ENCODE results near the gene CYP1A2. TPM values are rescaled to one million over a fixed set of nuclear protein-coding genes. Genes with fewer than 3 reads are reported as not detected.
A peak's percentile ranks its signal among the peaks of the same experiment; 100 is the strongest.

The CYP1A2 gene
- total and polyA plus RNA-seq, 2 of the 13 experiments (the other 11 are each of a cell fraction or from before 2014, with no cell fraction given) = 0.07 TPM; not detected in 1

DNA sequence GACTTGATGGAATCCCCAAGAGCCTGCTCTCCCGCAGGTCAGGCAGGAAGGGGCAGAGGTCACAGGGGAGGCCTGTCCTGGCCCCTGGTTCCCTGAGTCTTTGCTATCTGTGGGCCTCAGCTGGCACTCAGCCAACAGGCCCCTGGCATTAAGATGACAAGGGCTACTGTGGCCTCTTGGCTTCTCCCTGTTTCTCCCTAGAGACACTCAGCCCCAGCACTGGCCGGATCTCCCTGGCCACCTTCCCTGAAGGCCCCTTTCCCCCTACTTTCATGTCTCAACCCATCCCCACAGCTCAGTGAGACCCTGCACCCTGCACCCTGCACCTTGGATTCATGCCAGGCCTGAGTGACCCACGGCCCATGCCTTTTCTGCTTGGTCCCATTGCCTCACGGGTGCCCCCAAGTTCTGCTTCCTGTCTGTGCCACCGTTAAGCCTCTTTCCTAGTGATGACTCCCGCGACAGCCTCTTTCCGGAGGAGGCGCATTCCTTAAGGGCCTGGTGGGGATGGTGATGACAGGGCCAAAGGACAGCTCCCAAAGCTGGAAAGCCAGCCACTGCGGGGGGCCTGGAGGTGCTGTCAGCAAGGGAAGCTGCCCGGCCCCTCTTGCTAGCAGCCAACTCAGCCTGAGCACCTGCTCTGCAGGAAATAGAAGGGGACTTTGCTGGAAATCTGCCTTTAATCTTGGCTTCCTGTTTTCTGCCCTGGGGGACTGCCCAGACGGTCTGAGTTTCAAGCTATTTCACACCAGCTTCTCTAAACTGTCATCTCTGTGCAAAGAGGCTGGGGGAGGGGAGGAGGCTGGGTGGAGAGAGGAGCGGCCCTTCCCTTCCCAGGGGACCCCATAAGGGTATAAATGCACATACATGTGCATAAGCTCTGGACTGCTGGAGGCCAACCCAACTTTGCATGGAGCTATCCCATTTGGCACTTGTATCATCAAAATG is 28.4 kb downstream of the CYP1A2 start (continued):
- TF ChIP-seq PAXIP1 (CRISPR knock-in tag; conservative IDR thresholded peaks at IDR 0.05) (0 out of 2 replicates have a peak, but pooled peaks have one; percentile 35), SOX6 (IDR thresholded peaks at IDR 0.05) (no peak), SOX6 (CRISPR knock-in tag; IDR thresholded peaks at IDR 0.05) (0 out of 2 replicates have a peak, but pooled peaks have one; percentile 33), SAP130 (CRISPR knock-in tag; IDR thresholded peaks at IDR 0.05; ENCODE audit: low read depth) (peak; percentile 45; the same call in 1 of the 2 replicates), ETV5 (CRISPR knock-in tag; IDR thresholded peaks at IDR 0.05; ENCODE audit: borderline replicate concordance) (peak; percentile 58; the same call in 1 of the 2 replicates), ZNF792 (CRISPR knock-in tag; IDR thresholded peaks at IDR 0.05) (no peak), LCORL (IDR thresholded peaks at IDR 0.05) (peak; percentile 64), LCORL (CRISPR knock-in tag; IDR thresholded peaks at IDR 0.05) (no peak), TAF1 (CRISPR knock-in tag; IDR thresholded peaks at IDR 0.05) (no peak), ZNF891 (CRISPR knock-in tag; IDR thresholded peaks at IDR 0.05) (0 out of 2 replicates have a peak, but pooled peaks have one; percentile 1), ZNF770 (CRISPR knock-in tag; IDR thresholded peaks at IDR 0.05) (0 out of 2 replicates have a peak, but pooled peaks have one; percentile 16), SALL1 (CRISPR knock-in tag; IDR thresholded peaks at IDR 0.05) (peak; percentile 68; the same call in 1 of the 2 replicates), SP4 (CRISPR knock-in tag; IDR thresholded peaks at IDR 0.05) (0 out of 2 replicates have a peak, but pooled peaks have one; percentile 17), REL (CRISPR knock-in tag; conservative IDR thresholded peaks at IDR 0.05) (no peak), NR2C2 (CRISPR knock-in tag; IDR thresholded peaks at IDR 0.05; ENCODE audit: borderline replicate concordance) (0 out of 2 replicates have a peak, but pooled peaks have one; percentile 37), ZNF687 (CRISPR knock-in tag; IDR thresholded peaks at IDR 0.05) (peak; percentile 52), SIN3A (IDR thresholded peaks at IDR 0.05; ENCODE audit: borderline replicate concordance, low read depth, low read length) (0 out of 2 replicates have a peak, but pooled peaks have one; percentile 24), SMC3 (IDR thresholded peaks at IDR 0.05; ENCODE audit: low read length) (no peak)
